GM10266 (cell line): ENCODE data around the gene PUDP.
A peak's percentile ranks its signal among the peaks of the same experiment; 100 is the strongest.

Experiments used
- DNase-seq: peaks from one replicate; pipeline ENCODE4 v3.0.0; 2012; ENCODE audit errors: extremely low spot score
- TF ChIP-seq, protein P1 (sequence below): IDR thresholded peaks from 2 replicates; pipeline ENCODE4 v1.5.1; 2012; ENCODE audit warnings: mild to moderate bottlenecking, low read depth; ENCODE audit not compliant: control insufficient read depth, insufficient read depth; ENCODE audit errors: missing control alignments

Gene PUDP

DNA sequence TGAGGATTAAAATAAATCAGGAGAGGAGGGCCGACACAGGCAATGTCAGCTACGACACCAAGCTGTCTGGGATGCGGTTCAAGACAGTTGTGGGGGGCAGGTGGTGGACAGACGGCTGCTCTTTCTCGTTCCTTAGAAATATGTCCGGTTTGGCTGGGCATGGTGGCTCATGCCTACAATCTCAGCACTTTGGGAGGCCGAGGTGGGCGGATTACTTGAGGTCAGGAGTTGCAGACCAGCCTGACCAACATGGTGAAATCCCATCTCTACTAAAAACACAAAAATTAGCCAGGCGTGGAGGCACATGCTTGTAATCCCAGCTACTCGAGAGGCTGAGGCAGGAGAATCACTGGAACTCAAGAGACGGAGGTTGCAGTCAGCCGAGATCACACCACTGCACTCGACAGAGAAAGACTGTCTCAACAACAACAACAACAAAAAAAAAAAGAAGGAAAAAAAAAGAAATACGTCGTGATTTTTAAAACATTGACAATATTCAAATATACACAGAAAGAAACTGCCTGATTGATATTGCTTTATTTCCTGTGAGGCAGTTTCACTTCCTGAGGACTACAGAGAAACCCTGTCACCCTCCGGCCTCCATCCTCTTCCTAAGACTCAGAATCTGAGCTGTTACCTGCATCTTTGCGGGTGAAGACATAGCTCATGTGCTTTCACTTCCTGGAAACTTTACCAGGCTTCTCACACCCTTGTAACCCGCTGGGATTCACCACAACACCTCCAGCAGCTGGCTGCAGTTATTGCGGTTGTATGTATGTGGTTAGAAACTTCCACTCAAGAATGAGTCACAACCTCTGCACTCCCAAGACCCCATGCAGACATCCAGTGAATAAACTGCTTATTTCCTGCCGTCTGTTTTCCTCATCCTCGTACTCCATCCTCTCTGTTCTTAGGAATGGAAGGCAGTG, 64.2 kb downstream of the PUDP start:
- TF ChIP-seq, protein P1, sequence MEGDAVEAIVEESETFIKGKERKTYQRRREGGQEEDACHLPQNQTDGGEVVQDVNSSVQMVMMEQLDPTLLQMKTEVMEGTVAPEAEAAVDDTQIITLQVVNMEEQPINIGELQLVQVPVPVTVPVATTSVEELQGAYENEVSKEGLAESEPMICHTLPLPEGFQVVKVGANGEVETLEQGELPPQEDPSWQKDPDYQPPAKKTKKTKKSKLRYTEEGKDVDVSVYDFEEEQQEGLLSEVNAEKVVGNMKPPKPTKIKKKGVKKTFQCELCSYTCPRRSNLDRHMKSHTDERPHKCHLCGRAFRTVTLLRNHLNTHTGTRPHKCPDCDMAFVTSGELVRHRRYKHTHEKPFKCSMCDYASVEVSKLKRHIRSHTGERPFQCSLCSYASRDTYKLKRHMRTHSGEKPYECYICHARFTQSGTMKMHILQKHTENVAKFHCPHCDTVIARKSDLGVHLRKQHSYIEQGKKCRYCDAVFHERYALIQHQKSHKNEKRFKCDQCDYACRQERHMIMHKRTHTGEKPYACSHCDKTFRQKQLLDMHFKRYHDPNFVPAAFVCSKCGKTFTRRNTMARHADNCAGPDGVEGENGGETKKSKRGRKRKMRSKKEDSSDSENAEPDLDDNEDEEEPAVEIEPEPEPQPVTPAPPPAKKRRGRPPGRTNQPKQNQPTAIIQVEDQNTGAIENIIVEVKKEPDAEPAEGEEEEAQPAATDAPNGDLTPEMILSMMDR: no peak
- DNase-seq: peak; percentile 9

DNA sequence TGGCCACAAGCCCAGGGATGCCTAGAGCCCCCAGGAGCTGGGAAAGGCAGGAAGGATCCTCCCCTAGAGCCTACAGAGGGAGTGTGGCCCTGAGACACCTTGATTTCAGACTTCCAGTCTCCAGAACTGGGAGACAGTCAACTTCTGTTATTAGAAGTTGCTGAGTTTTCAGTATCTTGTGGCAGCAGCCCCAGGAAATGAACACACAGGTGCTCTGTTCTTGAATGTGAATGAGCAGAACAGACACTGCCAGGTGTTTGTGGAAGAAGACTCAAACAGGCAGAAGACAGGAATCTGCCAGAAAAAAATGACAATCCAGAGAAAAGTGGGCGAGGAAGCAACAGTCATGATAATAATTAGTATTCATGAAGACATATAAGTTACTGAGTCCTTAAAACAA, 64.9 kb downstream of the PUDP start:
- TF ChIP-seq, protein P1: no peak
- DNase-seq: no peak

DNA sequence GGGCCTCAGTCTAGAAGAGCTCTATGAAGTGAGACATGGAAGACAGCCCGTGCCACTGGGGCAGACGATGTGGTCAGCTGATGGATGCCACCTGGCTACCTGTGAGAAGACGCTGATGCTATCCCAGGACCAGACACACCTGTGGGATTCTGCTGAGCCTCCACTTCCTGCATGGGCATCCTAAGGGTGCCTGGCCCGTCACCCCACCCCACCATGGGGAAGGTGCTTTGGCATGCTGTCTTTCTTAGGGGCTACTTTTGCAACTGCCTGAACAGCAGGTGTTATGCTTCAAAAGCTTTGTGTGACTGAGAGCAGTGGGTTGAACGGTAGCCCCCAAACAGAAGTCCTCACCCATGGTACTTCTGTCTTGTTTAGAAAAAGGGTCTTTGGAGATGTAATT, 65.4 kb downstream of the PUDP start:
- DNase-seq: no peak
- TF ChIP-seq, protein P1: no peak

DNA sequence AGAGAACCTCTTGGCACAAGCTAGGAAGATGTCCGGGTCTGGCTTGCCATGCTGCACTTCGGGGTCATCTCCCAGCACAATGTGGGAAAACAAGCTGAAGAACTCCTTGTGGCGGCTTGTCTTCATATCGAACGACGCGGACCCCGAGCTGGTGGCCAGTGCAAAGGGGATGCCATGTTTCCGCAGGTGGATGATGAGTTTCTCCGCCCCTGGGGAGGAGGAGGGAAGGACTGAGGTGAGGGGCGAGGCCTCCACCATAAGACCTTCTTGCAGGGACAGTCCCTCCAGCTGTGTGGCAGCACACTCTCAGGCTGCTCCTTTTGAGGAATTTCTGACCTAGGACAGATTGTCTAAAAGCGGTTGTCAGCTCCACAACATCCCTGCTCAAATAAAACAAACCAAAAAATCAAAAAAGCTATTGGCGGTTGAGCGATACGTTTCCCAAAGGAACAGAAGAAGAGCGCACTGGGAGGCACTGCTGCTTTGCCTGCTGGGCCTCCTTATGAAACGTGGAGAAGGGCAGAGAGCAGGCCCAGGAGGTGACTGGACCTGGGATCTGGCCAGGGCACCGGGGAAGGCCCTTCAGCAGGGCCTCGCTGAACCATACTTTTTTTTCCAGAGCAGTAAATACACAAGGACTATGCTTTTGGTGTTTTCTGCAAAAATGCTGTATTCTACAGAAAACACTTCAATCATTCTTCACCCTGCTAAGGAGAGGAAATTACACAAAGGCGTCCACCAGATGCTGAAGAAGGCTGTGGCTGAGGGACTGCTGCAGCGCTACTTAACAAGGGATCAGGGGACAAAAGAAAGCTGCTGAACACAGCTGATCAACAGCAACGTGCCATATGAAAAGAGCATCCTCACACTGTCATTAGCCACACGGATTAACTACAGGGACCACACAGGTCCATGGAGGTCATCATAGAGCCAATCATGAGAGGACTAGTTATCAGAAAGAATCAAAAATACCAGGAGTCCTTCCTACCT, 70.4 kb downstream of the PUDP start:
- DNase-seq: no peak
- TF ChIP-seq, protein P1: no peak

DNA sequence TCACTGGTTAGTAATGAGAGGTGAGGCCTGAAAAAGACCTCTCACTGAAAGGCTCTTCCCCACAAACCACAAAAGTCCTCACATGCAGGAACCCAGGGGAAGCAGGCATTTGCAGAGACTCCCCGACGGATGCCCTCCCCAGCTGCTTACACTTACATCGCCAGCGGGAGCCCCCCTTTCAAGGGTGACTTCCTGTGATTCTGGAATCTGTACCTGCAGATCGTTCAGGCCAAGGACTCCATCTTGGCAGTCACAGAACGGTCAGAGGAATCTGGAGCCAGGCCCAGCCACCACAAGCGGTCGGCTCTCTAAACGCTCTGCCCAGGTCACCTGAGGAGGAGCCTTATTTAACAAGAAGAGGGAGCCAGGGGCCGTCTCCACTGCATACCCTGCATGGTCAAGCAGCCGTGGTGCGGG, 71.7 kb downstream of the PUDP start:
- DNase-seq: no peak
- TF ChIP-seq, protein P1: no peak

DNA sequence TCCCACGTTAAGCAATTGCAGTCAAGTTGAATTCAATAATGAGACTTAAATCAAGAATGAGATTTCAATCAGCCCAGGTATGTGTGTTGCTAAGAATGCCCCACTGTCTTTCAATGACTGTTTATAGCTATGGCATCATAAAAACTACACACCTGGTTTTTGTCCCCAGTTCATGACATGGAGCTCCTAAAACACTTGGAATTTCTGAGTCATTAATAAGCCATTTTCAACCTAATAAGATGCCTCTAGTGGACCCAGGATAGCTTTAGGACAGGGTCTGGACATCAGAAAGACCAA, 73.1 kb downstream of the PUDP start:
- DNase-seq: no peak
- TF ChIP-seq, protein P1: no peak
